Activated T-helper 1 cell treated with anti-CD3 and anti-CD28 coated beads, Interleukin-12 subunit alpha, Interleukin-12 subunit beta, Interleukin-2, Interleukin-4 antibody, amounts not matched to agents 30 ng/mL and 10 ng/mL and 1 ng/mL, durations not matched to agents 14 hours and 24 hours and 36 hours (primary cell): ENCODE measurements around the gene DCHS1. TPM values are rescaled to one million over a fixed set of nuclear protein-coding genes. Genes with fewer than 3 reads are reported as not detected.

Experiments used
- DNase-seq: peaks from one replicate; pipeline ENCODE4 v3.0.0; 2021; ENCODE audit warnings: low spot score
- H3K27ac Mint-ChIP-seq: one replicate; pipeline ENCODE4 v1.8.0; 2021; ENCODE audit warnings: mild to moderate bottlenecking, mixed read lengths
- H3K27me3 Mint-ChIP-seq: one replicate; pipeline ENCODE4 v1.8.0; 2022; ENCODE audit warnings: mild to moderate bottlenecking, moderate library complexity, mixed read lengths; ENCODE audit not compliant: insufficient read depth
- H3K36me3 Mint-ChIP-seq: one replicate; pipeline ENCODE4 v1.8.0; 2021; ENCODE audit warnings: low read depth, mixed read lengths
- H3K4me1 Mint-ChIP-seq: one replicate; pipeline ENCODE4 v1.8.0; 2021; ENCODE audit warnings: low read depth, mixed read lengths
- H3K4me3 Mint-ChIP-seq: one replicate; pipeline ENCODE4 v1.8.0; 2021; ENCODE audit warnings: mild to moderate bottlenecking, moderate library complexity, mixed read lengths
- H3K9me3 Mint-ChIP-seq: one replicate; pipeline ENCODE4 v1.8.0; 2021; ENCODE audit warnings: mixed read lengths
- intact Hi-C: fragments of 100-400 bp; cut with micrococcal nuclease; formaldehyde crosslinking; loops from one replicate; pipeline ENCODE4 v1.15.1; 2024
- total RNA-seq: library from RNA; stranded (reverse); gene quantifications from 2 replicates; pipeline ENCODE4 v1.2.3, GENCODE V29; 2022

DCHS1 gene
- total RNA-seq, 1 donor from 2014 or later = 0.39 TPM

GRCh38 chr11:6652182-6652581 is 3.4 kb downstream of the DCHS1 start:
- Mint-ChIP-seq H3K36me3 (no peaks in the 10 kb centered on the region), H3K9me3 (no peaks in the 10 kb centered on the region), H3K27me3 (peaks cover 14% of the 10 kb centered on the region), H3K4me1 (no peaks in the 10 kb centered on the region), H3K4me3 (no peak overlapping the region), H3K27ac (no peak overlapping the region)
- intact Hi-C loops = loop anchor here (2.0 kb wide), 1 partner anchor 15 kb away; no protein-coding TSS in a partner anchor
- DNase-seq = no peak

- DNase-seq = no peak
- Mint-ChIP-seq H3K27ac (no peak overlapping the region), H3K27me3 (peaks cover 2% of the 10 kb centered on the region), H3K4me3 (no peak overlapping the region), H3K36me3 (no peaks in the 10 kb centered on the region), H3K4me1 (no peaks in the 10 kb centered on the region), H3K9me3 (no peaks in the 10 kb centered on the region)
- intact Hi-C loops = no loop called here
Observed at GRCh38 chr11:6650980-6651379, 4.6 kb downstream of the DCHS1 start.

- no peak overlapping the region for H3K4me3 Mint-ChIP-seq
- no peaks in the 10 kb centered on the region for H3K36me3 Mint-ChIP-seq
- H3K27ac Mint-ChIP-seq = no peak overlapping the region
- no peaks in the 10 kb centered on the region for H3K4me1 Mint-ChIP-seq
- no peak for DNase-seq
- no peaks in the 10 kb centered on the region for H3K27me3 Mint-ChIP-seq
- no peaks in the 10 kb centered on the region for H3K9me3 Mint-ChIP-seq
- intact Hi-C loops = no loop called here
Observed at GRCh38 chr11:6650104-6650503, 5.5 kb downstream of the DCHS1 start.

GRCh38 chr11:6648501-6648900 is 7.1 kb downstream of the DCHS1 start:
- H3K9me3 Mint-ChIP-seq = no peaks in the 10 kb centered on the region
- H3K36me3 Mint-ChIP-seq = no peaks in the 10 kb centered on the region
- H3K4me3 Mint-ChIP-seq = no peak overlapping the region
- no peaks in the 10 kb centered on the region for H3K27me3 Mint-ChIP-seq
- no peak for DNase-seq
- no peak overlapping the region for H3K27ac Mint-ChIP-seq
- no peaks in the 10 kb centered on the region for H3K4me1 Mint-ChIP-seq
- intact Hi-C loops = no loop called here

- Mint-ChIP-seq H3K27me3 (no peaks in the 10 kb centered on the region), H3K36me3 (no peaks in the 10 kb centered on the region), H3K27ac (no peak overlapping the region), H3K4me3 (no peak overlapping the region), H3K9me3 (no peaks in the 10 kb centered on the region), H3K4me1 (no peaks in the 10 kb centered on the region)
- no peak for DNase-seq
- intact Hi-C loops = no loop called here
Observed at GRCh38 chr11:6647836-6648235, 7.8 kb downstream of the DCHS1 start.

- no peaks in the 10 kb centered on the region for H3K4me1 Mint-ChIP-seq
- intact Hi-C loops = no loop called here
Observed at GRCh38 chr11:6646918-6647679, 8.5 kb downstream of the DCHS1 start.

GRCh38 chr11:6646576-6646917 is 9.1 kb downstream of the DCHS1 start:
- H3K4me3 Mint-ChIP-seq = no peak overlapping the region
- H3K27ac Mint-ChIP-seq = no peak overlapping the region
- intact Hi-C loops = no loop called here
- no peaks in the 10 kb centered on the region for H3K27me3 Mint-ChIP-seq
- no peak for DNase-seq
- H3K9me3 Mint-ChIP-seq = no peaks in the 10 kb centered on the region
- no peaks in the 10 kb centered on the region for H3K4me1 Mint-ChIP-seq
- H3K36me3 Mint-ChIP-seq = no peaks in the 10 kb centered on the region

More at GRCh38 chr11:6646918-6647679, 8.5 kb downstream of the DCHS1 start:
- Mint-ChIP-seq H3K9me3 (no peaks in the 10 kb centered on the region), H3K4me3 (no peak overlapping the region), H3K27me3 (no peaks in the 10 kb centered on the region), H3K36me3 (no peaks in the 10 kb centered on the region), H3K27ac (no peak overlapping the region)
- no peak for DNase-seq

- no peaks in the 10 kb centered on the region for H3K36me3 Mint-ChIP-seq
- no peaks in the 10 kb centered on the region for H3K9me3 Mint-ChIP-seq
- no peak overlapping the region for H3K27ac Mint-ChIP-seq
- no peaks in the 10 kb centered on the region for H3K4me1 Mint-ChIP-seq
- no peaks in the 10 kb centered on the region for H3K27me3 Mint-ChIP-seq
- DNase-seq = no peak
- no peak overlapping the region for H3K4me3 Mint-ChIP-seq
- intact Hi-C loops = no loop called here
Observed at GRCh38 chr11:6646071-6646470, 9.5 kb downstream of the DCHS1 start.

- Mint-ChIP-seq H3K27me3 (no peaks in the 10 kb centered on the region), H3K4me1 (peaks cover 6% of the 10 kb centered on the region), H3K36me3 (no peaks in the 10 kb centered on the region), H3K27ac (no peak overlapping the region), H3K9me3 (no peaks in the 10 kb centered on the region), H3K4me3 (no peak overlapping the region)
- intact Hi-C loops = no loop called here
- DNase-seq = no peak
Observed at GRCh38 chr11:6642957-6643356, 12.7 kb downstream of the DCHS1 start.

GRCh38 chr11:6640985-6641701 is 14.5 kb downstream of the DCHS1 start:
- no peak for DNase-seq
- Mint-ChIP-seq H3K9me3 (no peaks in the 10 kb centered on the region), H3K36me3 (no peaks in the 10 kb centered on the region), H3K4me1 (peaks cover 6% of the 10 kb centered on the region), H3K4me3 (no peak overlapping the region), H3K27ac (no peak overlapping the region), H3K27me3 (no peaks in the 10 kb centered on the region)
- intact Hi-C loops = no loop called here

GRCh38 chr11:6640036-6640984 is 15.3 kb downstream of the DCHS1 start:
- no peak overlapping the region for H3K4me3 Mint-ChIP-seq
- H3K9me3 Mint-ChIP-seq = no peaks in the 10 kb centered on the region
- H3K4me1 Mint-ChIP-seq = peaks cover 6% of the 10 kb centered on the region
- DNase-seq = no peak
- H3K27me3 Mint-ChIP-seq = no peaks in the 10 kb centered on the region
- H3K36me3 Mint-ChIP-seq = no peaks in the 10 kb centered on the region
- intact Hi-C loops = no loop called here
- no peak overlapping the region for H3K27ac Mint-ChIP-seq

GRCh38 chr11:6638429-6638828 is 17.2 kb downstream of the DCHS1 start:
- intact Hi-C loops = no loop called here
- Mint-ChIP-seq H3K9me3 (no peaks in the 10 kb centered on the region), H3K36me3 (no peaks in the 10 kb centered on the region), H3K27me3 (no peaks in the 10 kb centered on the region), H3K4me3 (no peak overlapping the region), H3K4me1 (peaks cover 6% of the 10 kb centered on the region), H3K27ac (no peak overlapping the region)
- DNase-seq = no peak

- intact Hi-C loops = no loop called here
- no peak for DNase-seq
- Mint-ChIP-seq H3K27me3 (no peaks in the 10 kb centered on the region), H3K4me1 (peaks cover 6% of the 10 kb centered on the region), H3K36me3 (no peaks in the 10 kb centered on the region), H3K4me3 (no peak overlapping the region), H3K9me3 (no peaks in the 10 kb centered on the region), H3K27ac (no peak overlapping the region)
Observed at GRCh38 chr11:6637871-6638270, 17.7 kb downstream of the DCHS1 start.
